Large intestine (tissue), 3 donors: Measurements from ENCODE around the gene RTEL1. TPM values are rescaled to one million over a fixed set of nuclear protein-coding genes. Genes with fewer than 3 reads are reported as not detected.
"Not testable (repeated sequence)": the region's sequence is repeated elsewhere in the genome, so short reads cannot be mapped to it uniquely, and the experiment has no call there.

Experiments used
- DNase-seq, 2 donors: peaks; one replicate each; pipeline versions ENCODE4 v3.0.0 to v3.0.0-alpha.2; 2013
- H3K27ac ChIP-seq: one replicate; pipeline ENCODE4 v1.5.1; 2013; ENCODE audit warnings: low read length
- H3K27me3 ChIP-seq: 2 replicates; pipeline ENCODE4 v1.6.1; 2013; ENCODE audit warnings: low read length; ENCODE audit not compliant: control insufficient read depth, insufficient read depth
- H3K36me3 ChIP-seq: 2 replicates; pipeline ENCODE4 v1.6.1; 2013; ENCODE audit warnings: low read length; ENCODE audit not compliant: control insufficient read depth, insufficient read depth
- H3K4me1 ChIP-seq: one replicate; pipeline ENCODE4 v1.6.1; 2013; ENCODE audit warnings: low read length; ENCODE audit not compliant: control insufficient read depth, insufficient read depth
- H3K4me3 ChIP-seq: one replicate; pipeline ENCODE4 v1.5.1; 2013; ENCODE audit warnings: low read length
- H3K9me3 ChIP-seq: one replicate; pipeline ENCODE4 v1.6.1; 2013; ENCODE audit warnings: mild to moderate bottlenecking, low read depth, low read length, moderate library complexity; ENCODE audit not compliant: control insufficient read depth
- WGBS: methylation state at CpG from one replicate; pipeline ENCODE4 v1.1.5; 2013; ENCODE audit warnings: low lambda C conversion rate; ENCODE audit not compliant: insufficient coverage; 5-methylcytosine and 5-hydroxymethylcytosine counted together
- polyA plus RNA-seq: library from polyadenylated mRNA; unstranded; fragments of 120-200 nt; gene quantifications from one replicate; pipeline ENCODE4 v1.2.1, GENCODE V29; 2013

RTEL1 gene
- polyA plus RNA-seq, 1 donor = 12.2 TPM

- H3K27ac ChIP-seq = peak overlapping the region; percentile 51
- peaks cover 8% of the 10 kb centered on the region for H3K4me1 ChIP-seq
- no peaks in the 10 kb centered on the region for H3K9me3 ChIP-seq
- WGBS = no CpG with 5 or more reads among the region's 47 CpGs
- no peaks in the 10 kb centered on the region for H3K27me3 ChIP-seq
- no peaks in the 10 kb centered on the region for H3K36me3 ChIP-seq
- peak; percentile 29 to 70 for DNase-seq
- peak overlapping the region; percentile 49 for H3K4me3 ChIP-seq
Observed at GRCh38 chr20:63641146-63641791, 16.8 kb upstream of the RTEL1 start.

- WGBS = no CpG with 5 or more reads among the region's 86 CpGs
- Histone ChIP-seq H3K4me3 (peak overlapping the region; percentile 49), H3K9me3 (no peaks in the 10 kb centered on the region), H3K27ac (peak overlapping the region; percentile 51), H3K36me3 (no peaks in the 10 kb centered on the region), H3K4me1 (peaks cover 8% of the 10 kb centered on the region), H3K27me3 (no peaks in the 10 kb centered on the region)
- DNase-seq = peak; percentile 87 to 90
Observed at GRCh38 chr20:63641792-63642523, 16.2 kb upstream of the RTEL1 start.

- Histone ChIP-seq H3K36me3 (no peaks in the 10 kb centered on the region), H3K4me3 (peak overlapping the region; percentile 18), H3K27ac (no peak overlapping the region), H3K4me1 (peaks cover 8% of the 10 kb centered on the region), H3K9me3 (no peaks in the 10 kb centered on the region), H3K27me3 (no peaks in the 10 kb centered on the region)
- no peak for DNase-seq
- no CpG with 5 or more reads among the region's 29 CpGs for WGBS
Observed at GRCh38 chr20:63642527-63643247, 15.4 kb upstream of the RTEL1 start.

GRCh38 chr20:63643499-63643898, 14.6 kb upstream of the RTEL1 start:
- no peaks in the 10 kb centered on the region for H3K9me3 ChIP-seq
- no peak overlapping the region for H3K27ac ChIP-seq
- peaks cover 8% of the 10 kb centered on the region for H3K4me1 ChIP-seq
- no peak for DNase-seq
- no CpG with 5 or more reads among the region's 10 CpGs for WGBS
- no peaks in the 10 kb centered on the region for H3K36me3 ChIP-seq
- H3K4me3 ChIP-seq = no peak overlapping the region
- no peaks in the 10 kb centered on the region for H3K27me3 ChIP-seq

GRCh38 chr20:63643946-63644345, 14.2 kb upstream of the RTEL1 start:
- Histone ChIP-seq H3K4me3 (no peak overlapping the region), H3K4me1 (peaks cover 8% of the 10 kb centered on the region)
- no CpG with 5 or more reads among the region's 15 CpGs for WGBS

GRCh38 chr20:63645218-63645617, 12.9 kb upstream of the RTEL1 start:
- H3K36me3 ChIP-seq = no peaks in the 10 kb centered on the region
- WGBS = no CpG with 5 or more reads among the region's 4 CpGs
- no peak overlapping the region for H3K27ac ChIP-seq
- H3K4me3 ChIP-seq = no peak overlapping the region
- DNase-seq = no peak
- peaks cover 8% of the 10 kb centered on the region for H3K4me1 ChIP-seq
- no peaks in the 10 kb centered on the region for H3K27me3 ChIP-seq
- no peaks in the 10 kb centered on the region for H3K9me3 ChIP-seq

More at GRCh38 chr20:63643946-63644345, 14.2 kb upstream of the RTEL1 start:
- no peak overlapping the region for H3K27ac ChIP-seq
- H3K36me3 ChIP-seq = no peaks in the 10 kb centered on the region
- no peaks in the 10 kb centered on the region for H3K27me3 ChIP-seq
- no peaks in the 10 kb centered on the region for H3K9me3 ChIP-seq
- DNase-seq = no peak

- Histone ChIP-seq H3K27ac (no peak overlapping the region), H3K9me3 (no peaks in the 10 kb centered on the region), H3K27me3 (peaks cover 17% of the 10 kb centered on the region), H3K36me3 (no peaks in the 10 kb centered on the region), H3K4me1 (peaks cover 4% of the 10 kb centered on the region), H3K4me3 (no peak overlapping the region)
- no CpG with 5 or more reads among the region's 6 CpGs for WGBS
- DNase-seq = no peak
Observed at GRCh38 chr20:63648190-63648589, 9.9 kb upstream of the RTEL1 start.

- H3K4me3 ChIP-seq = no peak overlapping the region
- H3K27ac ChIP-seq = no peak overlapping the region
- H3K27me3 ChIP-seq = peaks cover 20% of the 10 kb centered on the region
- H3K4me1 ChIP-seq = peaks cover 9% of the 10 kb centered on the region
- no peaks in the 10 kb centered on the region for H3K9me3 ChIP-seq
- DNase-seq = no peak
- WGBS = no CpG with 5 or more reads among the region's 11 CpGs
- no peaks in the 10 kb centered on the region for H3K36me3 ChIP-seq
Observed at GRCh38 chr20:63648895-63649589, 9.1 kb upstream of the RTEL1 start.

- DNase-seq, H3K27ac ChIP-seq, H3K9me3 ChIP-seq, H3K36me3 ChIP-seq, H3K4me3 ChIP-seq, H3K4me1 ChIP-seq: not testable (repeated sequence)
- peaks cover 28% of the 10 kb centered on the region for H3K27me3 ChIP-seq
- no CpG with 5 or more reads among the region's 25 CpGs for WGBS
Observed at GRCh38 chr20:63650486-63650885, 7.6 kb upstream of the RTEL1 start.

GRCh38 chr20:63651942-63652191, 6.2 kb upstream of the RTEL1 start:
- peak overlapping the region; percentile 33 for H3K4me3 ChIP-seq
- H3K9me3 ChIP-seq = no peaks in the 10 kb centered on the region
- H3K4me1 ChIP-seq = peaks cover 9% of the 10 kb centered on the region
- H3K27me3 ChIP-seq = peaks cover 28% of the 10 kb centered on the region
- no peak overlapping the region for H3K27ac ChIP-seq
- WGBS = no CpG with 5 or more reads among the region's 11 CpGs
- no peaks in the 10 kb centered on the region for H3K36me3 ChIP-seq
- DNase-seq = no peak
